ENCODE measurements around the gene SH3PXD2B.

DNA sequence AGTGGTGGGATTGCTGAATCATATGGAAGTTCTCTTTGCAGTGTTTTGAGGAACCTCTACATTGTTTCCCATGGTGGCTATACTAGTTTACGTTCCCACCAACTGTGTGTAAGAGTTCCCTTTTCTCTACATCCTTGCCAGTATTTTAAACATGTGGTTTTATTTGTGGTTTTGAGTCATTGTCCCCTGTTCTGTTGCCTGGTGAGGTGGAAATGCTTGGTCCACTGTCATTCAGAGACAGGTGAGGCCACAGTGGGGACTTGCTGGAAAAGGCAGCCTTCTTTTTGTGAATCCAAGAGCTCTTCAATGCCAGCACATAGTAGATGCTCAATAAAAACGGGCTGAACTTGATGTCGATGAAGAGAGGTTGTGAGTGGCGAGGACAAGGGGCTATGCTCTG is 44.2 kb downstream of the SH3PXD2B start:
- TF ChIP-seq RFX5 (IDR thresholded peaks at IDR 0.05; ENCODE audit: low read depth, low read length), result no peak
- TF ChIP-seq, protein P1, sequence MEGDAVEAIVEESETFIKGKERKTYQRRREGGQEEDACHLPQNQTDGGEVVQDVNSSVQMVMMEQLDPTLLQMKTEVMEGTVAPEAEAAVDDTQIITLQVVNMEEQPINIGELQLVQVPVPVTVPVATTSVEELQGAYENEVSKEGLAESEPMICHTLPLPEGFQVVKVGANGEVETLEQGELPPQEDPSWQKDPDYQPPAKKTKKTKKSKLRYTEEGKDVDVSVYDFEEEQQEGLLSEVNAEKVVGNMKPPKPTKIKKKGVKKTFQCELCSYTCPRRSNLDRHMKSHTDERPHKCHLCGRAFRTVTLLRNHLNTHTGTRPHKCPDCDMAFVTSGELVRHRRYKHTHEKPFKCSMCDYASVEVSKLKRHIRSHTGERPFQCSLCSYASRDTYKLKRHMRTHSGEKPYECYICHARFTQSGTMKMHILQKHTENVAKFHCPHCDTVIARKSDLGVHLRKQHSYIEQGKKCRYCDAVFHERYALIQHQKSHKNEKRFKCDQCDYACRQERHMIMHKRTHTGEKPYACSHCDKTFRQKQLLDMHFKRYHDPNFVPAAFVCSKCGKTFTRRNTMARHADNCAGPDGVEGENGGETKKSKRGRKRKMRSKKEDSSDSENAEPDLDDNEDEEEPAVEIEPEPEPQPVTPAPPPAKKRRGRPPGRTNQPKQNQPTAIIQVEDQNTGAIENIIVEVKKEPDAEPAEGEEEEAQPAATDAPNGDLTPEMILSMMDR (conservative IDR thresholded peaks at IDR 0.05; ENCODE audit: low read depth, low read length), result no peak
- TF ChIP-seq POLR2A (IDR thresholded peaks at IDR 0.05; ENCODE audit: low read depth, low read length), result no peak
- TF ChIP-seq MXI1 (IDR thresholded peaks at IDR 0.05; ENCODE audit: borderline replicate concordance, low read depth, low read length), result no peak
- TF ChIP-seq SMC3 (IDR thresholded peaks at IDR 0.05; ENCODE audit: low read depth, low read length), result no peak
- TF ChIP-seq MAFK (IDR thresholded peaks at IDR 0.05; ENCODE audit: low read depth, low read length), result no peak
- no peak for TF ChIP-seq USF2 (IDR thresholded peaks at IDR 0.05; ENCODE audit: low read depth, low read length)

Measured in IMR-90 (cell line).